ENCODE data around the gene MRLN. TPM values are rescaled to one million over a fixed set of nuclear protein-coding genes. Genes with fewer than 3 reads are reported as not detected.

Gene MRLN
- total RNA-seq, 2 donors from 2014 or later: not detected

DNA sequence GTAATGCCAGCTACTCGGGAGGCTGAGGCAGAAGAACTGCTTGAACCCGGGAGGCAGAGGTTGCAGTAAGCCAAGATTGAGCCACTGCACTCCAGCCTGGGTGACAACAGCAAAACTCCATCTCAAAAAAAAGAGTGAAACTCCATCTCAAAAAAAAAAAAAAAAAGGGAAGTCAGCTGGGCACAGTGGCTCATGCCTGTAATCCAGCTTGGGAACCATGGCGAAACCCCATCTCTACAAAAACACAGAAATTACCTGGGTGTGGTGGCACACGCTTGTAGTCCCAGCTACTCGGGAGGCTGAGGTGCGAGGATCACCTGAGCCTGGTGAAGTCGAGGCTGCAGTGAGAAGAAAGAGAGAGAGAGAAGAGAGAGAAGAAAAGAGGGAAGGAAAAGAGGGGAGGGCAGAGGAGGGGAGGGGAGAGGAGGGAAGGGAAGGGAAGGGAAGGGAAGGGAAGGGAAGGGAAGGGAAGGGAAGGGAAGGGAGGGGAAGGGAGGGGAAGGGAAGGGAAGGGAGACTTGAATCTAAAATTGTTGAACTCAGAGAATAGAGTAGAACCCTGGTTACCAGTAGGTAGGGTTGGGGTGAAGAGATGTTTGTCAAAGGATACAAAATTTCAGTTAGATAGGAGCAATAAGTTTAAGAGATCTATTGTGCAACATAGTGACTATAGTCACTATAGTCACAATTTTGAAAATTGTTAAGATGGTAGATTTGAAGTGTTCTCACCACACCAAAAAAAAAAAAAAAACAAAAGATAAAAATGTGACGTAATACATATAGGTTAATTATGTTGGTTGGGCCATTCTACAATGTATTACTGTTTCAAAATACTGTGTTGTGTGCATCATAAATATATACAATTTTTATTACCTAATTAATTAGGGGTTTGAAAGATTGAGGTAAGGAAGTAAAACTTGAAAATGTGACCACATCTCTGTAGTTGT lies 46.1 kb downstream of the MRLN start:
- H3K27ac Mint-ChIP-seq: no peak overlapping the region
- no peaks in the 10 kb centered on the region for H3K4me1 Mint-ChIP-seq (ENCODE audit: low read depth in 2 of 2)
- H3K36me3 Mint-ChIP-seq: no peaks in the 10 kb centered on the region
- no peak for ATAC-seq
- no peak for DNase-seq (ENCODE audit: low spot score)
- no peak overlapping the region for H3K4me3 Mint-ChIP-seq
- H3K27me3 Mint-ChIP-seq: peaks cover 27 to 49% of the 10 kb centered on the region in 2 donors
- H3K9me3 Mint-ChIP-seq: no peaks in the 10 kb centered on the region

DNA sequence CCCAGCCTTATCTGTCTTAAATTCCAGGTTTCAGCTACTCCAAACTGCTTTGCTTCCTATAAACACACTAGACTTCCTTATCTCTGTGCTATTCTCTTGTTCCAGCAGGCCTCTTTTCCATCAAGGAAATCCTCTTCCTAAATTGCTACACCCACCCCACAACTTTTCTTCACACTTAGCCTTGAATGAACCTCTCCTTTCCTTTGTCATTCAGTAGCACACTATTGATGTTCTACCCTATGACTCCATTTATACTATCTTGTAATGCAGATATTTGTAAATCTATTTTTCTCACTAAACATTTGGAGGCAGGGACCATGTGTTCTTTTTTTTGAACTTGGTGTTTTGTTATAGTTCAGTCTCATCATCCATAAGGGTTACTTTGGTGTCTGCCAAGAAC lies 47.3 kb downstream of the MRLN start:
- Mint-ChIP-seq H3K27ac (no peak overlapping the region), H3K4me1 (ENCODE audit: low read depth in 2 of 2) (no peaks in the 10 kb centered on the region), H3K36me3 (no peaks in the 10 kb centered on the region), H3K9me3 (no peaks in the 10 kb centered on the region), H3K4me3 (no peak overlapping the region), H3K27me3 (peaks cover 27 to 50% of the 10 kb centered on the region in 2 donors)
- ATAC-seq (no peak), DNase-seq (ENCODE audit: low spot score) (no peak)

DNA sequence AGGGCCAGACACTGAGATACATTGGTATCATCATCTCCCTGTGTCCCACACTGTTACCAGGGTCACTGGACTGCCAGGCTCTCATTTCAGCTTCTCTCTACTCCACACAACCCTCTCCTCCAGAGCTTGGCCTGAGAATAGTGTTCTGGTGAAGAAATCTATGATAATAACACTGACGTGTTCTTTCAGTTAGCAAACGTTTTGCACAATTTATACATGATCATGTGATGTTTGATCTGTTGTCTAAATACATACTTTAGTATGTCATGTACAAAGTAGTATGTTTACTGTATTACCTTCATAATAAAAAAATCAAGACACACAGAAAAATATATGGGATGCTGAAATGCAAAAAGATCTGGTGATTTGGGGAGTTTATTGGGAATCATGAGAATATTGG lies 48.6 kb downstream of the MRLN start:
- no peak for DNase-seq (ENCODE audit: low spot score)
- Mint-ChIP-seq H3K27me3 (peaks cover 26 to 50% of the 10 kb centered on the region in 2 donors), H3K9me3 (no peaks in the 10 kb centered on the region), H3K27ac (no peak overlapping the region), H3K4me1 (ENCODE audit: low read depth in 2 of 2) (no peaks in the 10 kb centered on the region), H3K4me3 (no peak overlapping the region), H3K36me3 (no peaks in the 10 kb centered on the region)
- no peak for ATAC-seq

DNA sequence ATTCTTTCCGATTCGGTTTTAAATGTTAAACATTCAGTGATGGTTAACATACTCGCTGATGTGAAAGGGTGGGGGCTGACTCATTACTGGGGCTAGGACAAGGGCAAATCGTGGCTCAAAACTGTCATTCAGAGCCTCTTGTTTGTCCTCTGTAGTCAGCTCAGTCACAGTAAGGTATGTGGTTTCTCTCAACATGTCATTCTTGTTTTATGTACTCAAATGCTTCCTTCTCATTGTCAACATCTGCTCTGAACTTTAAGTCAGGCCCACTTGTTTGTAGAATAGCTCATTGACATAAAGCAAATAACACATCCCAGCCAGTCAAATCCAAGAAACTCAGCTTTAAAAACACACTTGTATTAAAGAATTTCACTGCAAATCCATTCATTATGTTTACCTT lies 50.9 kb downstream of the MRLN start:
- peak in 1 of 2 donors; percentile 44 for ATAC-seq
- DNase-seq (ENCODE audit: low spot score): no peak
- H3K4me3 Mint-ChIP-seq: no peak overlapping the region
- no peaks in the 10 kb centered on the region for H3K36me3 Mint-ChIP-seq
- H3K9me3 Mint-ChIP-seq: no peaks in the 10 kb centered on the region
- no peaks in the 10 kb centered on the region for H3K4me1 Mint-ChIP-seq (ENCODE audit: low read depth in 2 of 2)
- H3K27ac Mint-ChIP-seq: no peak overlapping the region
- H3K27me3 Mint-ChIP-seq: peaks cover 22 to 50% of the 10 kb centered on the region in 2 donors

DNA sequence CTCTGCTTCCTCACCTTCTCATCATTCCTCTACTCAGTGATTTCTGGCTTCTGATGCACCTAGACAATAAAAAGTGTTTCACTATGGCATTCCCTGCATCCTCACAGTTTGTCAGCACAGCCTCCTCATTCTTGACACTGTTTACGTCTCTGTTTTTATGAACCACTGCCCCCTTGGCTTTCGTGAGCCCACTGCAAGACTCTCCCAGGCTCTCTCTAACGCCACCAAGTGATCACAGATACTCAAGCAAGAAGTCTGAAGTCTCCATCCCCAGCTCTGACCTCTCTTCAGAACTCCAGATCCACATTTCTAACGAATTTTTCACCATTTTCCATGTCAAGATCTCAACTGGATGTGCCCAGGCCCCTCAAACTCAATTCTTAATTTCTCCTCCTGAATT lies 52.5 kb downstream of the MRLN start:
- Mint-ChIP-seq H3K27ac (no peak overlapping the region), H3K27me3 (peaks cover 18 to 36% of the 10 kb centered on the region in 2 donors), H3K4me3 (no peak overlapping the region), H3K9me3 (no peaks in the 10 kb centered on the region), H3K36me3 (no peaks in the 10 kb centered on the region), H3K4me1 (ENCODE audit: low read depth in 2 of 2) (no peaks in the 10 kb centered on the region)
- ATAC-seq (no peak), DNase-seq (ENCODE audit: low spot score) (no peak)

DNA sequence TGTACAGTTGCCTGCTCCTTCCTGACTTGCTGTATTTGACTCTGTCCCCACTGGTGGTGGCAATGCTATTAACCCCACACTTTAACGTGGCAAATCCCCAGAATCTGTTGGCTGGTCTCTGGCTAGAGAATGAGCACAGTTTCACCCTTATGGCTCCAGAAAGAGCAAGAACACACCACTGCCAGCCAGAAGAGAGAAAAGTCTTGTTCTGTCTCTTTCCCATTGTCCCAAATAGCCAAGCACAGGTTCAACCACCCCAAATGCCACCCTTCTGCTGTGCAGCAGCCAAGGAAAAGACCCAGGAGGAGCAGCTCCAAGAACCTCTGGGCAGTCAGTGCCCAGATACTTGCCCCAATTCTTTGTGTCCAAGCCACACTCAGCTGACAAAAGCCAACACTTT lies 54.9 kb downstream of the MRLN start:
- Mint-ChIP-seq H3K9me3 (no peaks in the 10 kb centered on the region), H3K27me3 (peaks cover 15 to 35% of the 10 kb centered on the region in 2 donors), H3K4me3 (no peak overlapping the region), H3K4me1 (ENCODE audit: low read depth in 2 of 2) (no peaks in the 10 kb centered on the region), H3K36me3 (no peaks in the 10 kb centered on the region), H3K27ac (no peak overlapping the region)
- ATAC-seq: no peak
- DNase-seq (ENCODE audit: low spot score): no peak

DNA sequence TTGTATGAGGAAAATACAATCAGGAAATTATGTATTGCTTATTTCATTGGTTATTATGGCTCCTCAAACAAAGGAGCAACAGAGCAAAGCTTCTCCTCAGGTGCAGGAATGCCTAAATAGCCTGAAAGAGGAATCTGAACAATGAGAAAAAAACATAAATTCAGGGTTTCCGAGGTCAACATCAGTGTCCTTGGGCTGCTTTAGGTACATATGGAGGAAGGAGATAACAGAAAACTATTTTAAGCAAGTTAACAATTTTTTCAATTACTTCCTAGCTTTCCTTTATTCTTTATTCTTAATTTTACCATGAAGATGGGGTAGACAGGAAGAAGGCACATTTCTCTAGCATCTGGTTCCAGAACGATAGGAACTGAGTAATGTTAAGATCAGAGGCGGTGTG lies 57.6 kb downstream of the MRLN start:
- H3K9me3 Mint-ChIP-seq: no peaks in the 10 kb centered on the region
- peaks cover 9 to 15% of the 10 kb centered on the region in 2 donors for H3K27me3 Mint-ChIP-seq
- H3K4me1 Mint-ChIP-seq (ENCODE audit: low read depth in 2 of 2): no peaks in the 10 kb centered on the region
- ATAC-seq (no peak), DNase-seq (ENCODE audit: low spot score) (no peak)
- H3K4me3 Mint-ChIP-seq: no peak overlapping the region
- no peaks in the 10 kb centered on the region for H3K36me3 Mint-ChIP-seq
- no peak overlapping the region for H3K27ac Mint-ChIP-seq

DNA sequence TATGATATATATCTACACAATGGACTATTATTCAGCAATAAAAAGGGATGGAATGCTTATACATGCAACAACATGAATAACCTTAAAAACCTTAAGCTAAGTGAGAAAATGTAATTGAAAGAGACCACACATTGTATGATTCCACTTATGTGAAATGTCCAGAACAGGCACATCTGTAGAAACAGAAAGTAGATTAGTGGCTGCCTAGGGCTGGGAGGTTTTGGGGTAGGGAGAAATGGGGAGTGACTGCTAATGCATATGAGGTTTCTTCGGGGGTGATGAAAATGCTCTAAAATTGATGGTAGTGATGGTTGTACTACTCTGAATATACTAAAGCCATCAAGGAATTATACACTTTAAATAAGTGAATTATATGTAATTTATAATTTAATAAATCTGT lies 58.3 kb downstream of the MRLN start:
- no peaks in the 10 kb centered on the region for H3K4me1 Mint-ChIP-seq (ENCODE audit: low read depth in 2 of 2)
- no peaks in the 10 kb centered on the region for H3K9me3 Mint-ChIP-seq
- no peak overlapping the region for H3K27ac Mint-ChIP-seq
- no peak for ATAC-seq
- no peak overlapping the region for H3K4me3 Mint-ChIP-seq
- DNase-seq (ENCODE audit: low spot score): no peak
- peaks cover 10 to 19% of the 10 kb centered on the region in 2 donors for H3K27me3 Mint-ChIP-seq
- no peaks in the 10 kb centered on the region for H3K36me3 Mint-ChIP-seq

DNA sequence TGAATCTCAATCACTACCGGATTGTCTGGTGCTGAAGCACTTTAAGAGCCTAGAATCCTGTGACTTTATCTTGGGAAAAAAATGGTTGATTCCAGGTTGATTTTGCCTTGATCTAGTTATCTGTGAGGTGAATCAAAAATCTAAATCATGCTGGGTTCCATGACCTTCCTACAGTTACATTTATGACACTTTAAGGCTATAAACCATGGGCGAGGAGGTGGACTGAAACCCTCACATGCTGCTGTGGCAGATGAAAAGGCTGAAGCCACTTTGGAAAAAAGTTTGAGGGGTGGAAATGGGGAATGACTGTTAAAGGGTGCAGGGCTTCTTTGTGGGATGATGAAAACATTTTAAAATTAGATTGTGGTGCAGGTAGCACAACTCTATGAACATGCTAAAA lies 61.1 kb downstream of the MRLN start:
- Mint-ChIP-seq H3K4me1 (ENCODE audit: low read depth in 2 of 2) (no peaks in the 10 kb centered on the region), H3K4me3 (no peak overlapping the region), H3K36me3 (no peaks in the 10 kb centered on the region), H3K9me3 (no peaks in the 10 kb centered on the region), H3K27me3 (peaks cover 7% of the 10 kb centered on the region in 2 donors), H3K27ac (no peak overlapping the region)
- ATAC-seq (no peak), DNase-seq (ENCODE audit: low spot score) (no peak)

DNA sequence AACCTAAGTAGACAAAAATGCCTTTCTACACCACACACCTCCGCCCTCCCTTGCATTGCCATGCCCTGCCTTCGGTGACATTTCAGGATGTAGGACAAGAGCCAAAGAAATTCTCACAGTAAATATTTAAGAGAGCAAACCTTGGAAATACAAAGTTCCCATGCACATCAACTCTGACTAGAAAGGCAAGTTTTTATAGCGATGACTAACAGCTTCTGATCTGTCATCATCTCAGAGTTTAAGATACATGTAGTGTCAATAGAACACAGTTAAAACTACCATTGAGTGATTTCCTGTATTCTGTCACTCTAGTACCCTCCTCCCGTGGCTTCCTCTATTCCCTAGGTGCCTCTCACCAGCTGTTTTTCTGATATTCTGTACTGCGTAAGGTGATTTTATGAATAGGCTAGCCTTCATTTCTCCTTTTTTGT lies 64.3 kb downstream of the MRLN start:
- DNase-seq (ENCODE audit: low spot score) (no peak), ATAC-seq (no peak)
- Mint-ChIP-seq H3K36me3 (no peaks in the 10 kb centered on the region), H3K4me1 (ENCODE audit: low read depth in 2 of 2) (no peaks in the 10 kb centered on the region), H3K27me3 (peaks cover 7% of the 10 kb centered on the region in 2 donors), H3K9me3 (no peaks in the 10 kb centered on the region), H3K27ac (no peak overlapping the region), H3K4me3 (no peak overlapping the region)

DNA sequence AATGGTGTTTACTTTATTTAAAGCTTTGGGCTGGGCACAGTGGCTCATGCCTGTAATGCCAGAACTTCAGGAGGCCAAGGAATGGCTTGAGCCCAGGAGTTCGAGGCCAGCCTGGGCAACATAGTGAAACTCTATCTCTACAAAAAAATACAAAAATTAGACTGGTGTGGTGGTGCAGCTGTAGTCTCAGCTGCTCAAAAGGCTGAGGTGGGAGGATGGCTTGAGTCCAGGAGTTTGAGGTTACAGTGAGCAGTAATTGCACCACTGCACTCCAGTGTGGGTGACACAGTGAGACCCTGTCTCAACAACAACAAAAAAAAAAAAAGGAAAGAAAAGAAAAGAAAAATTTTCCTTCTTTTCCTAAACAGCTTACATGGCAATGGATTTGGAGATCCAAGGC lies 65.6 kb downstream of the MRLN start:
- no peaks in the 10 kb centered on the region for H3K9me3 Mint-ChIP-seq
- no peak for ATAC-seq
- DNase-seq (ENCODE audit: low spot score): no peak
- no peak overlapping the region for H3K4me3 Mint-ChIP-seq
- H3K4me1 Mint-ChIP-seq (ENCODE audit: low read depth in 2 of 2): no peaks in the 10 kb centered on the region
- no peak overlapping the region for H3K27ac Mint-ChIP-seq
- no peaks in the 10 kb centered on the region for H3K36me3 Mint-ChIP-seq
- peaks cover 7% of the 10 kb centered on the region in 2 donors for H3K27me3 Mint-ChIP-seq

Other genes with a start within 250 kb of the MRLN start
- under 1 TPM; 0.24 to 0.45 TPM for gene SLC16A9, start 43.6 kb downstream of the MRLN start, total RNA-seq
- 100 to 1,000 TPM in 1 of 2 donors, 10 to 100 TPM in 1; 65.7 to 104 TPM for gene CCDC6, start 153.1 kb upstream of the MRLN start, total RNA-seq

Measured in natural killer cell treated with Interleukin-12 subunit alpha and Interleukin-12 subunit beta and Interleukin-15 and Interleukin-18, amount 100 ng/mL, for 72 hours (primary cell).